ENCODE results near the gene SLC18A2. TPM values are rescaled to one million over a fixed set of nuclear protein-coding genes. Genes with fewer than 3 reads are reported as not detected.

The SLC18A2 gene
- total and polyA plus RNA-seq, 10 of the 15 experiments (the other 5 are each of a cell fraction or from before 2014, with no cell fraction given): 0.06 to 1.1 (median 0.25) TPM; not detected in 5

DNA sequence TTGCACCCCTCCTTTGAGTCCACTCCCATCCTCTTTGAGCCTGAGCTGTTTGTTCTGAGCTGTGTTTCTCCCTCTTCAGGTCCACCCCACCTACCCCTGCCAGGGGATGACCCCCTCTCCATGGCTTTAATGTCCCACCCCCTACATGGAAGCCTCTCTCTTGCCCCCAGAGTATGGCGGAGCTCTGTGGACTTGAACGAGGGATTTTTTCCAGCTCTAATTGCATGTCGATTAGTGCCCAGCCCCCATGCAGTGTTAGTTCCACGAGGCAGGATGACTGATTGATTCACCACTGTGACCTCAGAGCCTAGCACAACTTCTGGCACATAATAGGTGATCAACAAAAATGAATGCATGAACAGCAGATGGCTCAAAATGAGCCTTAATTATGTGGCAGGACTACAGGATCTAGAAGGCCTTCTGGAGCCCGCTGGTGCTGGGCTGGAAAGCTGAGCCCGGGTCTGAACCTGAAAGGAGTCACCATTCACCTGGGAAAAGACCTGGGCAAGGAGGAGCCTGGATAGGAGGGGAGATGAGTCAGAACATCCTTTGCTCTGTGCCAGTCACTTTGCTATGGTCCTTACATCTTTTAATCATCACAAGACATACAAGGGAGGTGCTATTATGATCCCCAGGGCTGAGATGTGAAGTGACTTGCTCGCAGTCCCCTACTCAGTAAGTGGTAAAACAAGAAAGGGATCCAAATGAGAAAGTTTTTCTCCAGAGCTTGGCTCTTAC lies 17.1 kb upstream of the SLC18A2 start:
- no peaks in the 10 kb centered on the region for H3K79me2 ChIP-seq (ENCODE audit: control insufficient read depth, insufficient read depth, low read length)
- no peaks in the 10 kb centered on the region for H3K9me3 ChIP-seq (replicated peaks; ENCODE audit: control insufficient read depth, insufficient read depth, low read length)
- ChIA-PET POLR2A (no interaction called here), CTCF (interaction anchor here (0.5 to 3.2 kb wide), 3 partner anchors 22 to 144 kb away, joined by 3 to 15 read pairs (median 4); no protein-coding TSS in a partner anchor), SMC1A (ENCODE audit: uncharacterized antibody, unreplicated experiment) (interaction anchor here (0.9 kb wide), 1 partner anchor 12 kb away, joined by 3 read pairs; no protein-coding TSS in a partner anchor), RAD21 (ENCODE audit: unreplicated experiment) (interaction anchor here (2.2 kb wide), 1 partner anchor 96 kb away, joined by 7 read pairs; no protein-coding TSS in a partner anchor)
- in situ Hi-C loops (cut with MboI) (loop anchor here (5.0 to 10.0 kb wide), 2 partner anchors 93 to 1011 kb away; no protein-coding TSS in a partner anchor), intact Hi-C loops (cut with micrococcal nuclease; ENCODE audit: unreplicated experiment) (no loop called here)
- no peak overlapping the region for H3K4me3 ChIP-seq
- no peaks in the 10 kb centered on the region for H4K20me1 ChIP-seq (ENCODE audit: control insufficient read depth, insufficient read depth)
- H3K27ac ChIP-seq (ENCODE audit: control insufficient read depth, insufficient read depth): no peak overlapping the region
- no peak for ATAC-seq
- no peaks in the 10 kb centered on the region; a peak in 3 of 4 replicates for H3K27me3 ChIP-seq (replicated peaks in 1 of 2; ENCODE audit: control insufficient read depth in 2 of 2, insufficient read depth in 2 of 2, low read length in 1 of 2)
- no peak overlapping the region for H2AFZ ChIP-seq (ENCODE audit: control insufficient read depth, low read depth, low read length)
- 49% methylated on average over 7 of the region's 7 CpGs for WGBS (ENCODE audit: insufficient coverage, insufficient replicate concordance, low lambda C conversion rate, missing lambda C conversion rate)
- H3K36me3 ChIP-seq (ENCODE audit: control insufficient read depth in 2 of 2, insufficient read depth in 2 of 2, low read length in 1 of 2): no peaks in the 10 kb centered on the region
- no peak for DNase-seq (ENCODE audit: low read depth, low spot score)
- TF ChIP-seq TBL1XR1 (IDR thresholded peaks at IDR 0.05; ENCODE audit: low read depth, low read length): no peak
- no peak for TF ChIP-seq HDAC6 (IDR thresholded peaks at IDR 0.05; ENCODE audit: unreplicated experiment)
- no peak for TF ChIP-seq SIN3A (IDR thresholded peaks at IDR 0.05; ENCODE audit: low read depth, low read length)
- no peak for TF ChIP-seq HCFC1 (IDR thresholded peaks at IDR 0.05; ENCODE audit: low read length)
- TF ChIP-seq, protein P1, sequence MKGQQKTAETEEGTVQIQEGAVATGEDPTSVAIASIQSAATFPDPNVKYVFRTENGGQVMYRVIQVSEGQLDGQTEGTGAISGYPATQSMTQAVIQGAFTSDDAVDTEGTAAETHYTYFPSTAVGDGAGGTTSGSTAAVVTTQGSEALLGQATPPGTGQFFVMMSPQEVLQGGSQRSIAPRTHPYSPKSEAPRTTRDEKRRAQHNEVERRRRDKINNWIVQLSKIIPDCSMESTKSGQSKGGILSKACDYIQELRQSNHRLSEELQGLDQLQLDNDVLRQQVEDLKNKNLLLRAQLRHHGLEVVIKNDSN (IDR thresholded peaks at IDR 0.05; ENCODE audit: borderline replicate concordance, extremely low read length, insufficient read depth, low read depth, low read length): no peak
- TF ChIP-seq, protein P2, sequence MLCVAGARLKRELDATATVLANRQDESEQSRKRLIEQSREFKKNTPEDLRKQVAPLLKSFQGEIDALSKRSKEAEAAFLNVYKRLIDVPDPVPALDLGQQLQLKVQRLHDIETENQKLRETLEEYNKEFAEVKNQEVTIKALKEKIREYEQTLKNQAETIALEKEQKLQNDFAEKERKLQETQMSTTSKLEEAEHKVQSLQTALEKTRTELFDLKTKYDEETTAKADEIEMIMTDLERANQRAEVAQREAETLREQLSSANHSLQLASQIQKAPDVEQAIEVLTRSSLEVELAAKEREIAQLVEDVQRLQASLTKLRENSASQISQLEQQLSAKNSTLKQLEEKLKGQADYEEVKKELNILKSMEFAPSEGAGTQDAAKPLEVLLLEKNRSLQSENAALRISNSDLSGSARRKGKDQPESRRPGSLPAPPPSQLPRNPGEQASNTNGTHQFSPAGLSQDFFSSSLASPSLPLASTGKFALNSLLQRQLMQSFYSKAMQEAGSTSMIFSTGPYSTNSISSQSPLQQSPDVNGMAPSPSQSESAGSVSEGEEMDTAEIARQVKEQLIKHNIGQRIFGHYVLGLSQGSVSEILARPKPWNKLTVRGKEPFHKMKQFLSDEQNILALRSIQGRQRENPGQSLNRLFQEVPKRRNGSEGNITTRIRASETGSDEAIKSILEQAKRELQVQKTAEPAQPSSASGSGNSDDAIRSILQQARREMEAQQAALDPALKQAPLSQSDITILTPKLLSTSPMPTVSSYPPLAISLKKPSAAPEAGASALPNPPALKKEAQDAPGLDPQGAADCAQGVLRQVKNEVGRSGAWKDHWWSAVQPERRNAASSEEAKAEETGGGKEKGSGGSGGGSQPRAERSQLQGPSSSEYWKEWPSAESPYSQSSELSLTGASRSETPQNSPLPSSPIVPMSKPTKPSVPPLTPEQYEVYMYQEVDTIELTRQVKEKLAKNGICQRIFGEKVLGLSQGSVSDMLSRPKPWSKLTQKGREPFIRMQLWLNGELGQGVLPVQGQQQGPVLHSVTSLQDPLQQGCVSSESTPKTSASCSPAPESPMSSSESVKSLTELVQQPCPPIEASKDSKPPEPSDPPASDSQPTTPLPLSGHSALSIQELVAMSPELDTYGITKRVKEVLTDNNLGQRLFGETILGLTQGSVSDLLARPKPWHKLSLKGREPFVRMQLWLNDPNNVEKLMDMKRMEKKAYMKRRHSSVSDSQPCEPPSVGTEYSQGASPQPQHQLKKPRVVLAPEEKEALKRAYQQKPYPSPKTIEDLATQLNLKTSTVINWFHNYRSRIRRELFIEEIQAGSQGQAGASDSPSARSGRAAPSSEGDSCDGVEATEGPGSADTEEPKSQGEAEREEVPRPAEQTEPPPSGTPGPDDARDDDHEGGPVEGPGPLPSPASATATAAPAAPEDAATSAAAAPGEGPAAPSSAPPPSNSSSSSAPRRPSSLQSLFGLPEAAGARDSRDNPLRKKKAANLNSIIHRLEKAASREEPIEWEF (IDR thresholded peaks at IDR 0.05; ENCODE audit: insufficient replicate concordance, low read depth, low read length): no peak
- TF ChIP-seq, protein P3, sequence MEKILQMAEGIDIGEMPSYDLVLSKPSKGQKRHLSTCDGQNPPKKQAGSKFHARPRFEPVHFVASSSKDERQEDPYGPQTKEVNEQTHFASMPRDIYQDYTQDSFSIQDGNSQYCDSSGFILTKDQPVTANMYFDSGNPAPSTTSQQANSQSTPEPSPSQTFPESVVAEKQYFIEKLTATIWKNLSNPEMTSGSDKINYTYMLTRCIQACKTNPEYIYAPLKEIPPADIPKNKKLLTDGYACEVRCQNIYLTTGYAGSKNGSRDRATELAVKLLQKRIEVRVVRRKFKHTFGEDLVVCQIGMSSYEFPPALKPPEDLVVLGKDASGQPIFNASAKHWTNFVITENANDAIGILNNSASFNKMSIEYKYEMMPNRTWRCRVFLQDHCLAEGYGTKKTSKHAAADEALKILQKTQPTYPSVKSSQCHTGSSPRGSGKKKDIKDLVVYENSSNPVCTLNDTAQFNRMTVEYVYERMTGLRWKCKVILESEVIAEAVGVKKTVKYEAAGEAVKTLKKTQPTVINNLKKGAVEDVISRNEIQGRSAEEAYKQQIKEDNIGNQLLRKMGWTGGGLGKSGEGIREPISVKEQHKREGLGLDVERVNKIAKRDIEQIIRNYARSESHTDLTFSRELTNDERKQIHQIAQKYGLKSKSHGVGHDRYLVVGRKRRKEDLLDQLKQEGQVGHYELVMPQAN (conservative IDR thresholded peaks at IDR 0.05): no peak
- H3K9ac ChIP-seq (ENCODE audit: control insufficient read depth, insufficient read depth, low read length): no peak overlapping the region
- H3K4me2 ChIP-seq (ENCODE audit: control insufficient read depth, insufficient read depth): no peak overlapping the region
- H3K4me1 ChIP-seq (ENCODE audit: control insufficient read depth, insufficient read depth, low read length): no peaks in the 10 kb centered on the region
- no TSS peak for BruUV-seq (replicated peaks)
- no peak for FAIRE-seq

Measured in GM12878 (cell line).